Right lobe of liver (tissue), 4 donors: ENCODE data around the gene RHOU.

Experiments used
- CTCF ChIP-seq, 4 donors: fragments of 200-600 bp in 3 of 4; fragments of 450-650 bp in 1 of 4; IDR thresholded peaks; one replicate each; pipeline versions ENCODE4 v1.5.1 to v1.8.0; 2016 to 2022; ENCODE audit warnings: antibody characterized with exemption in 4 of 4, mild to moderate bottlenecking in 2 of 4
- POLR2A ChIP-seq: fragments of 450-650 bp; IDR thresholded peaks from one replicate; pipeline ENCODE4 v1.6.1; 2017; ENCODE audit warnings: antibody characterized with exemption, mild to moderate bottlenecking
- donor health status: DM: no; HTN: no; CAD: no.
- donor health status: DM: no; HTN: no; CAD: no.
- donor health status: DM: no; HTN: yes; CAD: no.

- TF ChIP-seq CTCF (IDR thresholded peaks at IDR 0.05) (no peak), POLR2A (no peak)
Observed at GRCh38 chr1:228755800-228756199, 20.5 kb downstream of the RHOU start.
